Osteoblast (primary cell): Measurements from ENCODE around the gene SUSD5. TPM values are rescaled to one million over a fixed set of nuclear protein-coding genes. Genes with fewer than 3 reads are reported as not detected.

Experiments used
- DNase-seq: peaks from one replicate; pipeline ENCODE4 v3.0.0; 2011; ENCODE audit warnings: low spot score, mixed read lengths; ENCODE audit not compliant: insufficient read length; ENCODE audit errors: missing footprints
- H2AFZ ChIP-seq: 2 replicates; pipeline ENCODE4 v1.6.0; 2011; ENCODE audit warnings: mild to moderate bottlenecking, low read length
- H3K27ac ChIP-seq: 2 replicates; pipeline ENCODE4 v1.5.1; 2011; ENCODE audit warnings: mild to moderate bottlenecking, low read depth, low read length, moderate library complexity
- H3K27me3 ChIP-seq: 2 replicates; pipeline ENCODE4 v1.6.0; 2012; ENCODE audit warnings: mild to moderate bottlenecking, control low read depth, inconsistent platforms, low read length, moderate library complexity; ENCODE audit not compliant: insufficient read depth
- H3K36me3 ChIP-seq: 2 replicates; pipeline ENCODE4 v1.5.1; 2011; ENCODE audit warnings: mild to moderate bottlenecking, low read length, control low read depth, moderate library complexity; ENCODE audit not compliant: insufficient read depth
- H3K4me1 ChIP-seq: 2 replicates; pipeline ENCODE4 v1.5.1; 2011; ENCODE audit warnings: mild to moderate bottlenecking, low read length, control low read depth, moderate library complexity; ENCODE audit not compliant: insufficient read depth
- H3K4me2 ChIP-seq: 2 replicates; pipeline ENCODE4 v1.6.0; 2011; ENCODE audit warnings: mild to moderate bottlenecking, low read length; ENCODE audit not compliant: insufficient read depth
- H3K4me3 ChIP-seq: fragments of 200-600 bp; sonication (generic); 3 replicates; pipeline ENCODE4 v1.5.1; 2012; ENCODE audit warnings: mild to moderate bottlenecking, low read length, inconsistent platforms; ENCODE audit not compliant: insufficient read depth
- H3K79me2 ChIP-seq: 2 replicates; pipeline ENCODE4 v1.6.0; 2012; ENCODE audit warnings: mild to moderate bottlenecking, low read length, control low read depth, inconsistent platforms; ENCODE audit not compliant: insufficient read depth
- H3K9me3 ChIP-seq: 2 replicates; pipeline ENCODE4 v1.5.1; 2011; ENCODE audit warnings: low read depth, low read length, control low read depth
- H4K20me1 ChIP-seq: 2 replicates; pipeline ENCODE4 v1.6.0; 2012; ENCODE audit warnings: mild to moderate bottlenecking, low read length, control low read depth; ENCODE audit not compliant: insufficient read depth
- total RNA-seq: library from RNA; depleted of rRNA; stranded (reverse); fragments of >200 nt; gene quantifications from 2 replicates; pipeline ENCODE4 v1.2.3, GENCODE V29; 2012
- TF ChIP-seq, protein P1 (sequence below): IDR thresholded peaks from 2 replicates; pipeline ENCODE4 v1.5.1; 2011; ENCODE audit warnings: mild to moderate bottlenecking, low read depth, low read length, moderate library complexity; ENCODE audit errors: extremely low read depth

Gene SUSD5
- total RNA-seq: 10.9 and 11.2 TPM in 2 replicates

DNA sequence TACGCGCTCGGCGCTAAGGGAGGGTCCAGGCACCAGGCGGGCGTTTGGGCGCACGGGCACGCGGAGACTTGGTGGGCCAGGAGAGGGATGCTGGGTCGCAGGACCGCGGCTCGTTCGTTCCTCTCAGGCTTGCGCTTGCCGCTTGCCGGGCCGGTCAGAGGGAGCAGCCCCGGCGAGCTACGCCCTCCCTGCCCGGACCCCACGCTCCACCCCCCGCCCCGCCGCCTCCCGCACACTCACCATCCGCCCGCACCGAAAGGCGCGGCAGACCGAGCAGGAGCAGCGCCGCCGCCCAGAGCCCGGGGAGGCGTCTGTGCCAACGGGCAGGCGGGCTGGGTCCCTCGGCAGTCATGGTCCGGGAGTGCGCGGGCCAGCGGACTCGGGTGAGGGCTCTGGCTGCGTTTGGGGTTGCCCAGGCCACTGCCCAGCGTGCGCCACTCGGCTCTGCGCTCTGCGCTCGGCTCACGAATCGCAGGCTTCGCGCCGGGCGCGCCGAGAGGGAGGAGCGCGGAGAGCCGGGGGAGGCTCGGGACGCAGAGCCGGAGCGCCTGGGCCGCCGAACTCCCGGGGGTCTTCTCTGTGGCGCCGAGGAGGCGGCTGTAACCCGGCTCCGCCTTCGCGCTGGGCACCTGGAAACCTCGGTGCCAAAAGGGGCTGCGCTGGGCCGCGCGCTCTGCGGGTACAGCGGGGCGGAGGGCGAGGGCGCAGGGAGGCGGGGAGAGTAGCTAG lies at the start of gene SUSD5:
TSS of gene SUSD5 (minus strand) at position 365 of the 729 bp plus-strand sequence. CDS start at position 352, 13 bp downstream.
- Histone ChIP-seq H3K4me3 (peak within 1 kb of the TSS; percentile 73), H3K4me2 (peak within 1 kb of the TSS; percentile 91), H2AFZ (peak within 1 kb of the TSS; percentile 89), H3K27ac (no peak within 1 kb of the TSS), H4K20me1 (no peaks in the 10 kb centered on the region), H3K27me3 (peaks cover 26% of the 10 kb centered on the region), H3K9me3 (no peaks in the 10 kb centered on the region), H3K36me3 (no peaks in the 10 kb centered on the region), H3K4me1 (peaks cover 12% of the 10 kb centered on the region), H3K79me2 (no peaks in the 10 kb centered on the region)
- DNase-seq: peak; percentile 81
- TF ChIP-seq, protein P1, sequence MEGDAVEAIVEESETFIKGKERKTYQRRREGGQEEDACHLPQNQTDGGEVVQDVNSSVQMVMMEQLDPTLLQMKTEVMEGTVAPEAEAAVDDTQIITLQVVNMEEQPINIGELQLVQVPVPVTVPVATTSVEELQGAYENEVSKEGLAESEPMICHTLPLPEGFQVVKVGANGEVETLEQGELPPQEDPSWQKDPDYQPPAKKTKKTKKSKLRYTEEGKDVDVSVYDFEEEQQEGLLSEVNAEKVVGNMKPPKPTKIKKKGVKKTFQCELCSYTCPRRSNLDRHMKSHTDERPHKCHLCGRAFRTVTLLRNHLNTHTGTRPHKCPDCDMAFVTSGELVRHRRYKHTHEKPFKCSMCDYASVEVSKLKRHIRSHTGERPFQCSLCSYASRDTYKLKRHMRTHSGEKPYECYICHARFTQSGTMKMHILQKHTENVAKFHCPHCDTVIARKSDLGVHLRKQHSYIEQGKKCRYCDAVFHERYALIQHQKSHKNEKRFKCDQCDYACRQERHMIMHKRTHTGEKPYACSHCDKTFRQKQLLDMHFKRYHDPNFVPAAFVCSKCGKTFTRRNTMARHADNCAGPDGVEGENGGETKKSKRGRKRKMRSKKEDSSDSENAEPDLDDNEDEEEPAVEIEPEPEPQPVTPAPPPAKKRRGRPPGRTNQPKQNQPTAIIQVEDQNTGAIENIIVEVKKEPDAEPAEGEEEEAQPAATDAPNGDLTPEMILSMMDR: no peak

DNA sequence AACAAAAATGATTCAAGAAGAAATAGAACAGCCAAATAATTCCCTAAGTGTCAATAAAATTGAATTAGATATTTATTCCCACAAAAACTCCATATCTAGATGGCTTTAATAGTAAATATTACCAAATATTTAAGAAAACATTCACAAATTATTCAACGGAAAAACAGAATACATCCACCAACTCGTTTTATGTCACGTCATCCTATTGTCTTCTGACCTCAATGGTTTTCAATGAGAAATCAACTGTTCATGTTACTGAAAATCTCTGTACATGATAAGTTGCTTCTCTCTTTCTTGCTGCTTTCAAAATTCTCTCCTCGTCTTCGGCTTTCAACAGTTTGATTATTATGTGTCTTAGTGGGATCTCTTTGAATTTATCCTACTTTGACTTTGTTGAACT lies 41.5 kb upstream of the SUSD5 start:
- H4K20me1 ChIP-seq: no peaks in the 10 kb centered on the region
- H3K4me1 ChIP-seq: no peaks in the 10 kb centered on the region
- TF ChIP-seq, protein P1: no peak
- no peaks in the 10 kb centered on the region for H3K27me3 ChIP-seq
- no peaks in the 10 kb centered on the region for H3K79me2 ChIP-seq
- DNase-seq: no peak
- no peak overlapping the region for H3K4me2 ChIP-seq
- H3K27ac ChIP-seq: no peak overlapping the region
- H3K36me3 ChIP-seq: no peaks in the 10 kb centered on the region
- no peaks in the 10 kb centered on the region for H3K9me3 ChIP-seq
- no peak overlapping the region for H3K4me3 ChIP-seq
- no peak overlapping the region for H2AFZ ChIP-seq

DNA sequence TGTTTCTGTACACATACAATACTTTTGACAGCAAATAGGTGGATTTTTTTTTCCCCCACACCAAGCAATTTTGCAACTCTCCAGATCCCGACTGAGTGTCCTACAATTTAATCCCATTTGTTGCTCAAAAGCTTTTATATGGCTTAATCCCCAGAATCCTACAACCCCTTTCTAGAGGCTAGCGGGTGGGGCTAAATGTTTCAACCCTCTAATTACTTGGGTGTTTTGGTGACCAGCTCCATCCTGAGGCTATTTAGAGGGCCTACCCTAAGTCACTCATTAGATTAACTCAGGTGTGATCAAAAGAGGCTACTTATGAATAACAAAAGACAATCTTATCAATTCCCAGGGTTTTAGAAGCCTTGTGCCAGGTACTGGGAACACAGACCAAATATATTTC lies 37.6 kb upstream of the SUSD5 start:
- no peaks in the 10 kb centered on the region for H4K20me1 ChIP-seq

DNA sequence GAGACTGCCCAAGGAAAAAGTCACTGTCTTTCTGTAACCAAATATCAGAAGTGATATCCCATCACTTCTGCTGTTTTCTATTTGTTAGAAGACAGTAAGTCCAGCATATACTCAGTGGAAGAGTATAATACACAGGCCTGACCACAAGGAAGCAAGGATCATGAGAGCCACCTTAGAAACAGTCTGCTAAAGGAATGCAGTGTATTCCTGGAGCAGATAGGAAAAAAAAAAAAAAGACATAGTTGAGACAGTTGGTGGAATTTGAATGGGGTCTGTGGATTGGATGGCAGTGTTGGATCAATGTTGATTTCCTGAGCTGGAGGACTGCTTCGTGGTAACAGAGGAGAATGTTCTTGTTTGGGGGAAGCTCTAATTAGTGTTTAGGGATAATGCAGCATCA lies 32.1 kb upstream of the SUSD5 start:
- Histone ChIP-seq H3K79me2 (no peaks in the 10 kb centered on the region), H3K27ac (no peak overlapping the region), H3K27me3 (no peaks in the 10 kb centered on the region), H3K4me2 (peak overlapping the region; percentile 38), H3K4me3 (no peak overlapping the region), H3K9me3 (no peaks in the 10 kb centered on the region), H3K36me3 (no peaks in the 10 kb centered on the region), H3K4me1 (peaks cover 4% of the 10 kb centered on the region), H4K20me1 (no peaks in the 10 kb centered on the region), H2AFZ (no peak overlapping the region)
- TF ChIP-seq, protein P1: no peak
- no peak for DNase-seq

More for the DNA sequence above, 37.6 kb upstream of the SUSD5 start:
- DNase-seq: no peak
- Histone ChIP-seq H3K79me2 (no peaks in the 10 kb centered on the region), H3K4me3 (no peak overlapping the region), H2AFZ (no peak overlapping the region), H3K4me1 (no peaks in the 10 kb centered on the region), H3K36me3 (no peaks in the 10 kb centered on the region), H3K27me3 (no peaks in the 10 kb centered on the region), H3K27ac (no peak overlapping the region), H3K9me3 (no peaks in the 10 kb centered on the region), H3K4me2 (no peak overlapping the region)
- TF ChIP-seq, protein P1: no peak
